Liver (tissue), 9 donors: ENCODE data around the gene TMEM87A. TPM values are rescaled to one million over a fixed set of nuclear protein-coding genes. Genes with fewer than 3 reads are reported as not detected.

Experiments used
- DNase-seq: peaks from one replicate; pipeline ENCODE4 v3.0.0-alpha.2; 2017; ENCODE audit warnings: low spot score
- H3K27ac ChIP-seq, 2 donors: one replicate each; pipeline ENCODE4 v1.7.0; 2013; ENCODE audit warnings: inconsistent platforms in 2 of 2, low read length in 2 of 2, control low read depth in 1 of 2, low read depth in 1 of 2, mild to moderate bottlenecking in 1 of 2
- H3K27me3 ChIP-seq, 4 donors: one replicate each; pipeline versions ENCODE4 v1.6.1 to v1.7.0; 2013; ENCODE audit warnings: low read length in 3 of 4, inconsistent platforms in 1 of 4, mild to moderate bottlenecking in 1 of 4, moderate library complexity in 1 of 4; ENCODE audit not compliant: control insufficient read depth in 4 of 4, insufficient read depth in 4 of 4
- H3K36me3 ChIP-seq, 4 donors: one replicate each; pipeline versions ENCODE4 v1.6.1 to v1.7.0; 2013; ENCODE audit warnings: low read length in 3 of 4, mild to moderate bottlenecking in 3 of 4, low read depth in 1 of 4, moderate library complexity in 1 of 4; ENCODE audit not compliant: control insufficient read depth in 4 of 4, insufficient read depth in 3 of 4
- H3K4me1 ChIP-seq, 4 donors: one replicate each; pipeline versions ENCODE4 v1.6.1 to v1.7.0; 2013; ENCODE audit warnings: low read length in 3 of 4, mild to moderate bottlenecking in 3 of 4, moderate library complexity in 1 of 4; ENCODE audit not compliant: control insufficient read depth in 4 of 4, insufficient read depth in 4 of 4
- H3K4me3 ChIP-seq, 3 donors: one replicate each; pipeline versions ENCODE4 v1.6.1 to v1.7.0; 2013; ENCODE audit warnings: low read length in 3 of 3, control low read depth in 1 of 3, low read depth in 1 of 3, mild to moderate bottlenecking in 1 of 3
- H3K9ac ChIP-seq, 2 donors: one replicate each; pipeline ENCODE4 v1.7.0; 2013; ENCODE audit warnings: low read length in 2 of 2, mild to moderate bottlenecking in 2 of 2, moderate library complexity in 2 of 2, control low read depth in 1 of 2, low read depth in 1 of 2
- H3K9me3 ChIP-seq, 4 donors: one replicate each; pipeline versions ENCODE4 v1.6.1 to v1.7.0; 2013; ENCODE audit warnings: low read length in 3 of 4; ENCODE audit not compliant: control insufficient read depth in 4 of 4
- EGR1 ChIP-seq, 2 donors: IDR thresholded peaks; 2 replicates each; pipeline ENCODE4 v1.6.1; 2016 to 2018; ENCODE audit warnings: antibody characterized with exemption in 2 of 2, low read depth in 2 of 2
- FOXA1 ChIP-seq: IDR thresholded peaks from 2 replicates; pipeline ENCODE4 v1.6.1; 2016; ENCODE audit warnings: antibody characterized with exemption
- FOXA2 ChIP-seq: IDR thresholded peaks from 2 replicates; pipeline ENCODE4 v1.6.1; 2016; ENCODE audit warnings: antibody characterized with exemption
- GABPA ChIP-seq, 2 donors: IDR thresholded peaks in 1 of 2; conservative IDR thresholded peaks in 1 of 2; 2 replicates each; pipeline ENCODE4 v1.6.1; 2016; ENCODE audit warnings: antibody characterized with exemption in 2 of 2, mild to moderate bottlenecking in 1 of 2, moderate library complexity in 1 of 2
- HNF4A ChIP-seq, 2 donors: conservative IDR thresholded peaks; 2 replicates each; pipeline ENCODE4 v1.6.1; 2016; ENCODE audit warnings: antibody characterized with exemption in 2 of 2, mild to moderate bottlenecking in 2 of 2
- HNF4G ChIP-seq: IDR thresholded peaks from 2 replicates; pipeline ENCODE4 v1.6.1; 2016; ENCODE audit warnings: antibody characterized with exemption
- NR2F2 ChIP-seq: IDR thresholded peaks from 2 replicates; pipeline ENCODE4 v1.6.1; 2016; ENCODE audit warnings: antibody characterized with exemption
- RAD21 ChIP-seq, 2 donors: IDR thresholded peaks; 2 replicates each; pipeline ENCODE4 v1.6.1; 2016; ENCODE audit warnings: antibody characterized with exemption in 2 of 2, mild to moderate bottlenecking in 2 of 2
- RXRA ChIP-seq, 2 donors: IDR thresholded peaks; 2 replicates each; pipeline ENCODE4 v1.6.1; 2017 to 2018; ENCODE audit warnings: antibody characterized with exemption in 2 of 2, mild to moderate bottlenecking in 1 of 2
- SP1 ChIP-seq: IDR thresholded peaks from 2 replicates; pipeline ENCODE4 v1.6.1; 2018; ENCODE audit warnings: antibody characterized with exemption, mild to moderate bottlenecking
- TAF1 ChIP-seq: conservative IDR thresholded peaks from 2 replicates; pipeline ENCODE4 v1.6.1; 2016; ENCODE audit warnings: antibody characterized with exemption, mild to moderate bottlenecking
- YY1 ChIP-seq: IDR thresholded peaks from 2 replicates; pipeline ENCODE4 v1.6.1; 2016; ENCODE audit warnings: antibody characterized with exemption, mild to moderate bottlenecking
- WGBS: extraction: QIAGEN DNeasy Blood & Tissue Kit; methylation state at CpG from one replicate; pipeline ENCODE4 v1.1.7; 2013; 5-methylcytosine and 5-hydroxymethylcytosine counted together
- polyA plus RNA-seq, 2 donors: library from polyadenylated mRNA; stranded (reverse) in 1 of 2; unstranded in 1 of 2; fragments of 200-250 nt in 1 of 2; fragments of >200 nt in 1 of 2; fragmentation: Nextera tagmentation in 1 of 2; extraction: Ambion mirVana in 1 of 2; gene quantifications; one replicate each; pipeline versions ENCODE4 v1.2.1 to v1.2.3, GENCODE V29; 2013 to 2015
- total RNA-seq, 2 donors: library from RNA; depleted of rRNA; stranded (reverse); fragments of >200 nt; gene quantifications; one replicate each; pipeline ENCODE4 v1.2.3, GENCODE V29; 2014
- TF ChIP-seq, protein P1 (sequence below): IDR thresholded peaks from 2 replicates; pipeline ENCODE4 v1.6.1; 2016; ENCODE audit warnings: antibody characterized with exemption, mild to moderate bottlenecking
- TF ChIP-seq, protein P2 (sequence below): IDR thresholded peaks from 2 replicates; pipeline ENCODE4 v1.6.1; 2016; ENCODE audit warnings: antibody characterized with exemption
- TF ChIP-seq, protein P3 (sequence below): IDR thresholded peaks from 2 replicates; pipeline ENCODE4 v1.6.1; 2016; ENCODE audit warnings: antibody characterized with exemption
- TF ChIP-seq, protein P4 (sequence below): IDR thresholded peaks from 2 replicates; pipeline ENCODE4 v1.6.1; 2016; ENCODE audit warnings: antibody characterized with exemption
- TF ChIP-seq, protein P5 (sequence below): fragments of 150-350 bp; IDR thresholded peaks from 2 replicates; pipeline ENCODE4 v1.5.1; 2017; ENCODE audit warnings: improper control_type of control experiment, low read depth, low read length; ENCODE audit not compliant: missing input control
- donor health status: healthy.
- donor health status: healthy.
- donor health status: healthy.
- donor health status: healthy.
- donor health status: healthy.

TMEM87A gene
- total and polyA plus RNA-seq, 4 donors: 9.2 to 27.3 (median 21.8) TPM

DNA sequence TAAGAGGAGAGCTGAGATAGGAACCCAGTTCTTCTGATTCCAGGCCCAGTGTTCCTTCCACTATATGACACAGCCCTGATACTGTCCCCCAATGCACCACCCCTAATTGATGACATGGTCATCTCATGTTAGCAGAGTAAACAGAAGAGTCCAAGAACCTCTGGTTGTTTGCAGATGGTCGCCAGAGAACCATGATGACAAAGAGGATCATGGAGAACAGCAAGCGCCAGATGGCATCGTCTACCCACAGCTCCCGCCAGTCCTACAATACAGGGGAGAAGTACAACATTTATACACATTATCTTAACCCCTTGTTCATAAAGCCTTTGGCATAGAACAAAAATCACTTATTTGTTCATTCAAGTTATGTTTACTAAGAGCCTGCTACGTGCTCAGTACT lies 46.6 kb downstream of the TMEM87A start:
- Histone ChIP-seq H3K27ac (no peak overlapping the region), H3K4me1 (no peaks in the 10 kb centered on the region), H3K4me3 (no peak overlapping the region), H3K9me3 (no peaks in the 10 kb centered on the region), H3K36me3 (peaks cover 6 to 51% (median 46%) of the 10 kb centered on the region in 4 donors), H3K9ac (no peak overlapping the region), H3K27me3 (no peaks in the 10 kb centered on the region)
- no peak for DNase-seq
- 81% methylated on average over 5 of the region's 5 CpGs for WGBS
- no peak for TF ChIP-seq FOXA2

DNA sequence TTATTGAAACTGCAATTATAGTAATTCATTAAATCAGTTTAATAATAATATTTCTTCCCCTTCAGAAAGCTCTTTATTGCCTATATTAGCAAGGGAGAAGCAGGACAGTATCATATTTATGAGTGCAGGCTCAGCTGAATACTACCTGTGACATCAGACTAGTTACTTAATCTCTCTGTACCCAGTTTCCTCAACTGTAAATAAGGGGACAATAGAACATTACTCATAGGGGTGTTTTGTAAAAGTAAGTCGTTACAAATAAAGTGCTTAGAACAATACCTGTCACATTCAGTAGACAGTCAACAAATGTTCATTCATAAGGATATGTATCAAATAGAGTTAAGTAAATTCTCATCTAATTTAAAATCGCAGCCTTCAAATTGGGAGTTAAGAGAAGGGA lies 53.0 kb downstream of the TMEM87A start:
- DNase-seq: no peak
- no peak overlapping the region for H3K27ac ChIP-seq
- no peak overlapping the region for H3K4me3 ChIP-seq
- no peaks in the 10 kb centered on the region for H3K4me1 ChIP-seq
- H3K9me3 ChIP-seq: no peaks in the 10 kb centered on the region
- no peaks in the 10 kb centered on the region for H3K27me3 ChIP-seq
- WGBS: 51% methylated on average over 2 of the region's 2 CpGs
- TF ChIP-seq, protein P1, sequence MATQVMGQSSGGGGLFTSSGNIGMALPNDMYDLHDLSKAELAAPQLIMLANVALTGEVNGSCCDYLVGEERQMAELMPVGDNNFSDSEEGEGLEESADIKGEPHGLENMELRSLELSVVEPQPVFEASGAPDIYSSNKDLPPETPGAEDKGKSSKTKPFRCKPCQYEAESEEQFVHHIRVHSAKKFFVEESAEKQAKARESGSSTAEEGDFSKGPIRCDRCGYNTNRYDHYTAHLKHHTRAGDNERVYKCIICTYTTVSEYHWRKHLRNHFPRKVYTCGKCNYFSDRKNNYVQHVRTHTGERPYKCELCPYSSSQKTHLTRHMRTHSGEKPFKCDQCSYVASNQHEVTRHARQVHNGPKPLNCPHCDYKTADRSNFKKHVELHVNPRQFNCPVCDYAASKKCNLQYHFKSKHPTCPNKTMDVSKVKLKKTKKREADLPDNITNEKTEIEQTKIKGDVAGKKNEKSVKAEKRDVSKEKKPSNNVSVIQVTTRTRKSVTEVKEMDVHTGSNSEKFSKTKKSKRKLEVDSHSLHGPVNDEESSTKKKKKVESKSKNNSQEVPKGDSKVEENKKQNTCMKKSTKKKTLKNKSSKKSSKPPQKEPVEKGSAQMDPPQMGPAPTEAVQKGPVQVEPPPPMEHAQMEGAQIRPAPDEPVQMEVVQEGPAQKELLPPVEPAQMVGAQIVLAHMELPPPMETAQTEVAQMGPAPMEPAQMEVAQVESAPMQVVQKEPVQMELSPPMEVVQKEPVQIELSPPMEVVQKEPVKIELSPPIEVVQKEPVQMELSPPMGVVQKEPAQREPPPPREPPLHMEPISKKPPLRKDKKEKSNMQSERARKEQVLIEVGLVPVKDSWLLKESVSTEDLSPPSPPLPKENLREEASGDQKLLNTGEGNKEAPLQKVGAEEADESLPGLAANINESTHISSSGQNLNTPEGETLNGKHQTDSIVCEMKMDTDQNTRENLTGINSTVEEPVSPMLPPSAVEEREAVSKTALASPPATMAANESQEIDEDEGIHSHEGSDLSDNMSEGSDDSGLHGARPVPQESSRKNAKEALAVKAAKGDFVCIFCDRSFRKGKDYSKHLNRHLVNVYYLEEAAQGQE: no peak
- TF ChIP-seq, protein P2, sequence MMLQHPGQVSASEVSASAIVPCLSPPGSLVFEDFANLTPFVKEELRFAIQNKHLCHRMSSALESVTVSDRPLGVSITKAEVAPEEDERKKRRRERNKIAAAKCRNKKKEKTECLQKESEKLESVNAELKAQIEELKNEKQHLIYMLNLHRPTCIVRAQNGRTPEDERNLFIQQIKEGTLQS: no peak
- TF ChIP-seq RAD21 (IDR thresholded peaks at IDR 0.05): no peak
- TF ChIP-seq, protein P3, sequence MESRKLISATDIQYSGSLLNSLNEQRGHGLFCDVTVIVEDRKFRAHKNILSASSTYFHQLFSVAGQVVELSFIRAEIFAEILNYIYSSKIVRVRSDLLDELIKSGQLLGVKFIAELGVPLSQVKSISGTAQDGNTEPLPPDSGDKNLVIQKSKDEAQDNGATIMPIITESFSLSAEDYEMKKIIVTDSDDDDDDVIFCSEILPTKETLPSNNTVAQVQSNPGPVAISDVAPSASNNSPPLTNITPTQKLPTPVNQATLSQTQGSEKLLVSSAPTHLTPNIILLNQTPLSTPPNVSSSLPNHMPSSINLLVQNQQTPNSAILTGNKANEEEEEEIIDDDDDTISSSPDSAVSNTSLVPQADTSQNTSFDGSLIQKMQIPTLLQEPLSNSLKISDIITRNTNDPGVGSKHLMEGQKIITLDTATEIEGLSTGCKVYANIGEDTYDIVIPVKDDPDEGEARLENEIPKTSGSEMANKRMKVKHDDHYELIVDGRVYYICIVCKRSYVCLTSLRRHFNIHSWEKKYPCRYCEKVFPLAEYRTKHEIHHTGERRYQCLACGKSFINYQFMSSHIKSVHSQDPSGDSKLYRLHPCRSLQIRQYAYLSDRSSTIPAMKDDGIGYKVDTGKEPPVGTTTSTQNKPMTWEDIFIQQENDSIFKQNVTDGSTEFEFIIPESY: no peak
- no peak for TF ChIP-seq TAF1
- TF ChIP-seq GABPA (IDR thresholded peaks at IDR 0.05 in 1 of 2, conservative IDR thresholded peaks at IDR 0.05 in 1 of 2): no peak
- no peak for TF ChIP-seq RXRA (IDR thresholded peaks at IDR 0.05)
- TF ChIP-seq, protein P4, sequence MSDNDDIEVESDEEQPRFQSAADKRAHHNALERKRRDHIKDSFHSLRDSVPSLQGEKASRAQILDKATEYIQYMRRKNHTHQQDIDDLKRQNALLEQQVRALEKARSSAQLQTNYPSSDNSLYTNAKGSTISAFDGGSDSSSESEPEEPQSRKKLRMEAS: no peak
- TF ChIP-seq SP1: no peak
- no peak for TF ChIP-seq FOXA1
- no peak for TF ChIP-seq YY1
- TF ChIP-seq NR2F2: no peak
- TF ChIP-seq EGR1 (IDR thresholded peaks at IDR 0.05; ENCODE audit: low read depth in 2 of 2): no peak
- TF ChIP-seq HNF4G: no peak
- TF ChIP-seq, protein P5, sequence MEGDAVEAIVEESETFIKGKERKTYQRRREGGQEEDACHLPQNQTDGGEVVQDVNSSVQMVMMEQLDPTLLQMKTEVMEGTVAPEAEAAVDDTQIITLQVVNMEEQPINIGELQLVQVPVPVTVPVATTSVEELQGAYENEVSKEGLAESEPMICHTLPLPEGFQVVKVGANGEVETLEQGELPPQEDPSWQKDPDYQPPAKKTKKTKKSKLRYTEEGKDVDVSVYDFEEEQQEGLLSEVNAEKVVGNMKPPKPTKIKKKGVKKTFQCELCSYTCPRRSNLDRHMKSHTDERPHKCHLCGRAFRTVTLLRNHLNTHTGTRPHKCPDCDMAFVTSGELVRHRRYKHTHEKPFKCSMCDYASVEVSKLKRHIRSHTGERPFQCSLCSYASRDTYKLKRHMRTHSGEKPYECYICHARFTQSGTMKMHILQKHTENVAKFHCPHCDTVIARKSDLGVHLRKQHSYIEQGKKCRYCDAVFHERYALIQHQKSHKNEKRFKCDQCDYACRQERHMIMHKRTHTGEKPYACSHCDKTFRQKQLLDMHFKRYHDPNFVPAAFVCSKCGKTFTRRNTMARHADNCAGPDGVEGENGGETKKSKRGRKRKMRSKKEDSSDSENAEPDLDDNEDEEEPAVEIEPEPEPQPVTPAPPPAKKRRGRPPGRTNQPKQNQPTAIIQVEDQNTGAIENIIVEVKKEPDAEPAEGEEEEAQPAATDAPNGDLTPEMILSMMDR: no peak
- TF ChIP-seq FOXA2: no peak
- TF ChIP-seq HNF4A (conservative IDR thresholded peaks at IDR 0.05): no peak
- H3K36me3 ChIP-seq: peaks cover 4 to 65% (median 57%) of the 10 kb centered on the region in 4 donors
- no peak overlapping the region for H3K9ac ChIP-seq
